ENCODE data around the gene SLC8A1.

Gene SLC8A1

DNA sequence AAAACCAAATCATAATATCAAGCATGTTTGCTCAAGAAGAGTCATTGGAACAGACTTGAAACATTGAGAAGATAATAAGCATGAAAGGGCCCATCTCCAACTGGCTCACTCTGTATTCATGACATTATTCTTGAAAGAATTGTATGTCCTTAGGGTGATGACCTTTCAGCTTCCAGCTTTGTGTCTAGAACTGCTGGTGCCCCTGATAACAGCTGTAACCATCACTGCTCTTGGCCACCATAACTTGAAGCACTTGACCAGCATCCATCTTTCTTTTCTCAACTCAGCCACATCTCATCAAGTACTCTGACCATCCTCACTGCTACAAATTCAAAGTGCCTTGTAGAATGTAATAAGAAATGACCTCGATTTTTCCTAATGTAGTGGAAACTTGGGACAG lies 289.9 kb downstream of the SLC8A1 start:
- H3K9me3 ChIP-seq (ENCODE audit: low read length), result no peaks in the 10 kb centered on the region
- H3K27ac ChIP-seq (ENCODE audit: low read depth, low read length), result no peak overlapping the region
- no peak overlapping the region for H3K9ac ChIP-seq (ENCODE audit: low read length)
- H3K36me3 ChIP-seq (ENCODE audit: insufficient read depth, low read length), result peaks cover 50% of the 10 kb centered on the region
- H3K4me1 ChIP-seq (ENCODE audit: insufficient read depth, low read length), result peaks cover 26% of the 10 kb centered on the region
- H3K4me3 ChIP-seq (ENCODE audit: low read depth in 1 of 2, low read length in 2 of 2), result no peak overlapping the region
- no peaks in the 10 kb centered on the region for H3K27me3 ChIP-seq (ENCODE audit: control insufficient read depth in 1 of 2, insufficient read depth in 2 of 2, low read length in 2 of 2)

DNA sequence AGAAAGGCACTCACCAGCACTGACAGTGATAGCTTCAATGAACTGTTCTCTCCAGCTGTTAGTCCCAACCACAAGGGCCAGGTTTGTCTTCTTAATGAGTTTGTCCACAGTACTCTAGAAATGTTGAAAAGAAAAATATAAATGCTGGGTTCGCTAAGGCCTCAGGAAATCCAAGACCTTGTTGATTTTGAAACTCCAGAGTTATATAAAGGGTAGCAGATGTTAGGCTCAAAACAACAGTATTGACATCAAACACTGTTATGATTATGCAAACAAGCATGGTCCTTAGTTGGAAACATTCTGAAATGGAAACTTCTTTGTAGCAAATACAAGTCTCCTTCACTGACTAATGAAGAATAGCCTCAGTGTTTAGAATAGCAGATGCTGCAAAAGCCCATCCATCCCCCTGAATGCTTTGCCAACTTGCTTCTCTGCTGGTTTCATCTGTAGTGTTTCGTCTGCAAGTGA lies 291.1 kb downstream of the SLC8A1 start:
- Histone ChIP-seq H3K4me1 (ENCODE audit: insufficient read depth, low read length) (peaks cover 14% of the 10 kb centered on the region), H3K27ac (ENCODE audit: low read depth, low read length) (no peak overlapping the region), H3K9me3 (ENCODE audit: low read length) (no peaks in the 10 kb centered on the region), H3K9ac (ENCODE audit: low read length) (no peak overlapping the region), H3K36me3 (ENCODE audit: insufficient read depth, low read length) (peaks cover 60% of the 10 kb centered on the region), H3K4me3 (ENCODE audit: low read depth in 1 of 2, low read length in 2 of 2) (no peak overlapping the region), H3K27me3 (ENCODE audit: control insufficient read depth in 1 of 2, insufficient read depth in 2 of 2, low read length in 2 of 2) (no peaks in the 10 kb centered on the region)

DNA sequence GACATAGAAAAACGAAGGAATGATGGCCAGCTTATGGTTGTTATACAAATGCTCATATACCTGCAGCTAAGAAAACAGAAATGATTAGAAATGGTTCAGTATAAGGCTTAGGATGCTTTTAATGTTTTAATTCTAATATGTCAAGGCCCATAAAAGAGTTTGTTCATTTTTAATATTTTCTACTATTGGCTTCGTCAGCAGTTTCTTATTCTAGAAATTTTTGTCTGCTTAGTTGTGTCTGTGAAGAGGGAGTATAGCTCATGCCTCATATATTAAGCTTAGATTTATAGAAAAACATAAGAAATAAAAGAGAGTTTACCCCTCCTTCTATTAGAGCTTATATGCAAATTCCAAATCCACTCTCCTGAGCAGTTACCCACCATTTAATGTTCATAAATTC lies 292.6 kb downstream of the SLC8A1 start:
- Histone ChIP-seq H3K4me3 (ENCODE audit: low read depth in 1 of 2, low read length in 2 of 2) (no peak overlapping the region), H3K27ac (ENCODE audit: low read depth, low read length) (no peak overlapping the region), H3K36me3 (ENCODE audit: insufficient read depth, low read length) (peaks cover 65% of the 10 kb centered on the region), H3K9ac (ENCODE audit: low read length) (no peak overlapping the region), H3K9me3 (ENCODE audit: low read length) (no peaks in the 10 kb centered on the region), H3K27me3 (ENCODE audit: control insufficient read depth in 1 of 2, insufficient read depth in 2 of 2, low read length in 2 of 2) (no peaks in the 10 kb centered on the region), H3K4me1 (ENCODE audit: insufficient read depth, low read length) (no peaks in the 10 kb centered on the region)

DNA sequence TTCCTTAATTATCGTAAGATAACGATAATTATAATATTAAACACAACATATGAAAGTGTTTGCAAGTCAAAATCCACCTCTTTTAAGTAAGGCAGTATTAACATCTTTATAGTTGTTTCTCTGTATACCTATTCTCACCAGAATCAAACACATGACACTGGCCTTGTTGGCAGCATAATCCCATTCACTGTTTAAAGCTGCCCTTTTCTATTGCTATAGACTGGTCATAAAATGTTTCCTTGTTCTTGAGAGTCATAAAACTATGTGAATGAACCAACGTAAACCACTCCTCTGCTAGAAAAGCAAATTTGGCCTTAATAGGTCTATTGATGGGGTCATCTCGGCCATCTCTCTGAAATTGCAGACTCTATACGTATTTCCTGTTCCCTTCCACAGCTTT lies 293.1 kb downstream of the SLC8A1 start:
- Histone ChIP-seq H3K9me3 (ENCODE audit: low read length) (no peaks in the 10 kb centered on the region), H3K4me1 (ENCODE audit: insufficient read depth, low read length) (no peaks in the 10 kb centered on the region), H3K36me3 (ENCODE audit: insufficient read depth, low read length) (peaks cover 65% of the 10 kb centered on the region), H3K4me3 (ENCODE audit: low read depth in 1 of 2, low read length in 2 of 2) (no peak overlapping the region), H3K27me3 (ENCODE audit: control insufficient read depth in 1 of 2, insufficient read depth in 2 of 2, low read length in 2 of 2) (no peaks in the 10 kb centered on the region), H3K9ac (ENCODE audit: low read length) (no peak overlapping the region), H3K27ac (ENCODE audit: low read depth, low read length) (no peak overlapping the region)

DNA sequence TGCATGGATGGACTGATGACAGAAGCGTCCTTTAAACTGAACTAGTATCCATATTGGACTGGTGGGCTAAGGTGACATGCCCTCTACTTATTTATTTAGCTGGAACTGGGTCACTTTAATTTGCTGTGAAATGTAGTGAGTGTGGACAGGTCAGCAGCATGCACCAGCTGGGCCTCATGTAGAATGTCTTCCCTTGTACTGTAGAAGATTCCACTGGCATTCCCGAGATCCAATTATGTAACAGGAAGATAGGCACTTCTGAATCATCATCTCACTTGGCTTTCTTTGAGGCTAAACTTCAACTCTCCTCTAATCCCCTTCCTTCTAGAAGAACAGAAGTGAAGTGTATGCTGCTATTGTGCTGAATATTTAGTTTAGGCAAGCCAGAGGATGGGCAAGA lies 296.2 kb downstream of the SLC8A1 start:
- Histone ChIP-seq H3K27ac (ENCODE audit: low read depth, low read length) (no peak overlapping the region), H3K27me3 (ENCODE audit: control insufficient read depth in 1 of 2, insufficient read depth in 2 of 2, low read length in 2 of 2) (no peaks in the 10 kb centered on the region), H3K9me3 (ENCODE audit: low read length) (no peaks in the 10 kb centered on the region), H3K36me3 (ENCODE audit: insufficient read depth, low read length) (peaks cover 41% of the 10 kb centered on the region), H3K9ac (ENCODE audit: low read length) (no peak overlapping the region), H3K4me3 (ENCODE audit: low read depth in 1 of 2, low read length in 2 of 2) (no peak overlapping the region), H3K4me1 (ENCODE audit: insufficient read depth, low read length) (no peaks in the 10 kb centered on the region)

DNA sequence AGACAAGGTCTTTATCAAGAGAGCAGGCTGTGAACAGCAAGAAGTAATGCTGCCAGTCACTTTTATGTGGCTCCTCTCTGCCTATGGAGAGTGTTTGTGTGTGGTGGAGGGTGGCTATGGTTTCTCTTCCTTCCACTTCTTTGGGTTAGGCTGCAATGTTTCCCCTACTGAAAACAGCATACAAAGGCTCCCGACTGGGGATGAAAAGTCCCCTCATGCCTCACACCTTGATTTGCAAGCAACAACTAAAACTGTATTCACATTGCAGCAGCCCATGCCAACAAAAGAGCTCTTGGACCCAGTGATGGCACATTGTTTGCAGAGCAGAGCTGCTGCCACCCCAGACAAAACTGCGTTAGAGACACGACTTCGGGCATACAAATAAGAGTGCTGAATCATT lies 301.6 kb downstream of the SLC8A1 start:
- Histone ChIP-seq H3K36me3 (ENCODE audit: insufficient read depth, low read length) (peaks cover 5% of the 10 kb centered on the region), H3K4me3 (ENCODE audit: low read depth in 1 of 2, low read length in 2 of 2) (no peak overlapping the region), H3K27me3 (ENCODE audit: control insufficient read depth in 1 of 2, insufficient read depth in 2 of 2, low read length in 2 of 2) (no peaks in the 10 kb centered on the region), H3K9me3 (ENCODE audit: low read length) (no peaks in the 10 kb centered on the region), H3K27ac (ENCODE audit: low read depth, low read length) (no peak overlapping the region), H3K4me1 (ENCODE audit: insufficient read depth, low read length) (no peaks in the 10 kb centered on the region), H3K9ac (ENCODE audit: low read length) (no peak overlapping the region)

DNA sequence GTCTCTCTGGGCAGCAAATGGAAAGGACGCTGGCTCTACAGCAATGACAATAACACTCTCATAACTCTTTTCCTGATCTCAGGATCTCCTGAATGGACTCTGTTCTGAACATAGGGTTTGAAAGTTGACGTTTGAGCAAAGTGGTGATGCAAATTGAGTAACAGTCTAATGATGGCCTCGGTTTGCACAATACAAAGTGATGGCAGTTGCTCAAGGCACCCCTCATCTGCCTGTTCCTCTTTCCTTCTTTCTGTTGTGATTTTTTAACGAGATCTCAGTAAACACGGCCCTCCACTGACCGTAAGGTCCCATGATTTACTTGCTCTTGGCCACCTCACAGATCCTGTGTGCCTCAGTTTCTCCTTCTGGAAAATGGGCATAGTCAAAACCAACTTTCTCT lies 303.6 kb downstream of the SLC8A1 start:
- no peak overlapping the region for H3K27ac ChIP-seq (ENCODE audit: low read depth, low read length)
- peaks cover 5% of the 10 kb centered on the region for H3K36me3 ChIP-seq (ENCODE audit: insufficient read depth, low read length)

DNA sequence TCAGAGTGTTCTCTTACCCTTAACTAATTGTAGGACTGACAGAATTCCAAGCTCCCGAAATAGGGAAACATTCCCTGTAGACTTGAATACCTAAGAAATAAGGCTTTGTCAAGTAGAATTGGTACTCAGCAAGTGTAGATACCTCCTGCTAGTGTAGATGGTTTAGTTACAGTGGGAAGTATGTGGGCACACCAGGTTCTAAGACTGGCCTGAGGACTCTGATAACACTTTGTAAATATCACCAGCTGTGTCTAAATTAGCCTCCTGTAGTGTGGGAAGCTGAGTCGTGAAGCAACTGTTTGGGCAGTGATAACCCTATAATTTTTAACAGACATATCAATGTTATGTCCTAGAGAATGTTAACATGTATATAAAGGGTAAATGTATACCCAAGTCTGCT lies 304.5 kb downstream of the SLC8A1 start:
- no peak overlapping the region for H3K27ac ChIP-seq (ENCODE audit: low read depth, low read length)
- no peak overlapping the region for H3K4me3 ChIP-seq (ENCODE audit: low read depth in 1 of 2, low read length in 2 of 2)
- H3K27me3 ChIP-seq (ENCODE audit: control insufficient read depth in 1 of 2, insufficient read depth in 2 of 2, low read length in 2 of 2), result no peaks in the 10 kb centered on the region
- peaks cover 5% of the 10 kb centered on the region for H3K36me3 ChIP-seq (ENCODE audit: insufficient read depth, low read length)
- no peaks in the 10 kb centered on the region for H3K9me3 ChIP-seq (ENCODE audit: low read length)
- H3K9ac ChIP-seq (ENCODE audit: low read length), result no peak overlapping the region
- no peaks in the 10 kb centered on the region for H3K4me1 ChIP-seq (ENCODE audit: insufficient read depth, low read length)

More for the DNA sequence above, 303.6 kb downstream of the SLC8A1 start:
- Histone ChIP-seq H3K4me1 (ENCODE audit: insufficient read depth, low read length) (no peaks in the 10 kb centered on the region), H3K9me3 (ENCODE audit: low read length) (no peaks in the 10 kb centered on the region), H3K9ac (ENCODE audit: low read length) (no peak overlapping the region), H3K4me3 (ENCODE audit: low read depth in 1 of 2, low read length in 2 of 2) (no peak overlapping the region), H3K27me3 (ENCODE audit: control insufficient read depth in 1 of 2, insufficient read depth in 2 of 2, low read length in 2 of 2) (no peaks in the 10 kb centered on the region)

DNA sequence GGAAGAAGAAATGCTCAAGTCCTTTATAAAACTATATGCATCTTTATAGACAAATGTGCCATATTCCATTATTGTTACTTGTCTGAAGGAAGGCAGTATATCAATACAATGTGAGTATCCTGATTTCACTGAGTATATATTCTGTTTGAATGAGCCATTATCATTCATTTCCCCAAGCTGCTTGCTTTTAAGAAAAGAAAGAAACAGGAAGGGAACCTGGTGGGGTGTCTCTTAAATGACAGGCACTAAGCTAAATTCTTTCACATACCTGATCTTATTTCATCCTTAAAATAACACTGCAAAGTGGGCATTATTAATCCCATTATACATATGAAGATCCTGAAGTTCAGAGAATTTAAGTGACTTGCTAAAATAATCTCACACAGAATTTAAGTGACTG lies 307.9 kb downstream of the SLC8A1 start:
- H3K36me3 ChIP-seq (ENCODE audit: insufficient read depth, low read length), result peaks cover 3% of the 10 kb centered on the region
- no peaks in the 10 kb centered on the region for H3K9me3 ChIP-seq (ENCODE audit: low read length)
- no peak overlapping the region for H3K4me3 ChIP-seq (ENCODE audit: low read depth in 1 of 2, low read length in 2 of 2)
- peaks cover 6% of the 10 kb centered on the region for H3K4me1 ChIP-seq (ENCODE audit: insufficient read depth, low read length)
- no peak overlapping the region for H3K9ac ChIP-seq (ENCODE audit: low read length)
- H3K27me3 ChIP-seq (ENCODE audit: control insufficient read depth in 1 of 2, insufficient read depth in 2 of 2, low read length in 2 of 2), result no peaks in the 10 kb centered on the region
- no peak overlapping the region for H3K27ac ChIP-seq (ENCODE audit: low read depth, low read length)

DNA sequence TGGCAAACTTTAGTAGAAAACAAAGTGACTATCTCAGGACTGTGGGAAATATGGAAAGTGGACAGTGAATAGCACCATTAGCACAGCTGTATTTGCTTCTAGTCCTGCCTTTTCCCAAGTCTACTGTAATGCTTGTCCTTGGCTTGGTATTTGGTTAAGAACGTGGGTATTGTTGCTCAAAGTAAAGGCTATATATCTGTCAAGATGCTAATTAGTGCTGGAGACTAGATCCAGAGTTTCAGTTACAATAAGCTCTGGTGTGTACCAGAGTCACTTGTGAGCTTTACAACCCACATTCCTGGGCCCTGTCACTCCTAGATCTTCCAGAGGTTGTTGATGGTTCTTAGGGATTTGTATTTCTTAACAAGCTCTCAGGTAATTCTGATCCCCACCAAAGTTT lies 313.6 kb downstream of the SLC8A1 start:
- Histone ChIP-seq H3K4me1 (ENCODE audit: insufficient read depth, low read length) (peaks cover 10% of the 10 kb centered on the region), H3K36me3 (ENCODE audit: insufficient read depth, low read length) (peaks cover 5% of the 10 kb centered on the region), H3K4me3 (ENCODE audit: low read depth in 1 of 2, low read length in 2 of 2) (no peak overlapping the region), H3K9me3 (ENCODE audit: low read length) (no peaks in the 10 kb centered on the region), H3K27ac (ENCODE audit: low read depth, low read length) (no peak overlapping the region), H3K27me3 (ENCODE audit: control insufficient read depth in 1 of 2, insufficient read depth in 2 of 2, low read length in 2 of 2) (no peaks in the 10 kb centered on the region), H3K9ac (ENCODE audit: low read length) (no peak overlapping the region)

DNA sequence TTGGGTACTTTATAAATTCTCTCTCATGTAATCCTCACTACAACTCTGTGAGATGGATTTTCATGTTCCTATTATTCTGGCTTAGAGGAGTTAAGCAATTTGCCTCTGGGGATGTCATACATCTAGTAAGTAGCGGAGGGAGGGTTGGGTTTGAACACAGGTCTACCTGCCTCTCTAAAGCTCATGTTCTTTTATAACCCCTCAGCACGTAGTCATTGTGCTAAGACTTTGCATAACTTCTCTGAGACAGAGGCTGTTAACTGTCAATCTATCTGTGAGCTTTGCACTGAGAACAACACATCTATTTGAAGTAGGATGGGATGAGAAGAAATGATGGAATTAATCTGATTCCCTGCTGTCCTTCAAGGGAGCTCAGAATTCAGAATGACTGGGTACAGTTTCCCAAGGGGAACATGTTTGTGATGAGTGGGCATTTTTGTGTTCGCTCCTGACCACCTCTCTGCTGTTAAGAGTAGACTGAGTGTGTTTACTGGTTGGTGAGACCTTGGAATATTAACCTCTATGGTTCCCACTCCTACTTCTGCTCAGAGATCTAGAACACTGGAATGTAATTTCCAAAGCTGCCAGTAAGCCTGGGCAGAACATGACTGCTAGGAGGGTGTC lies 320.7 kb downstream of the SLC8A1 start:
- peaks cover 37% of the 10 kb centered on the region for H3K4me1 ChIP-seq (ENCODE audit: insufficient read depth, low read length)
- no peak overlapping the region for H3K4me3 ChIP-seq (ENCODE audit: low read depth in 1 of 2, low read length in 2 of 2)
- peak overlapping the region; percentile 62 for H3K27ac ChIP-seq (ENCODE audit: low read depth, low read length)
- no peaks in the 10 kb centered on the region for H3K9me3 ChIP-seq (ENCODE audit: low read length)
- H3K9ac ChIP-seq (ENCODE audit: low read length), result no peak overlapping the region
- H3K36me3 ChIP-seq (ENCODE audit: insufficient read depth, low read length), result no peaks in the 10 kb centered on the region
- no peaks in the 10 kb centered on the region for H3K27me3 ChIP-seq (ENCODE audit: control insufficient read depth in 1 of 2, insufficient read depth in 2 of 2, low read length in 2 of 2)

DNA sequence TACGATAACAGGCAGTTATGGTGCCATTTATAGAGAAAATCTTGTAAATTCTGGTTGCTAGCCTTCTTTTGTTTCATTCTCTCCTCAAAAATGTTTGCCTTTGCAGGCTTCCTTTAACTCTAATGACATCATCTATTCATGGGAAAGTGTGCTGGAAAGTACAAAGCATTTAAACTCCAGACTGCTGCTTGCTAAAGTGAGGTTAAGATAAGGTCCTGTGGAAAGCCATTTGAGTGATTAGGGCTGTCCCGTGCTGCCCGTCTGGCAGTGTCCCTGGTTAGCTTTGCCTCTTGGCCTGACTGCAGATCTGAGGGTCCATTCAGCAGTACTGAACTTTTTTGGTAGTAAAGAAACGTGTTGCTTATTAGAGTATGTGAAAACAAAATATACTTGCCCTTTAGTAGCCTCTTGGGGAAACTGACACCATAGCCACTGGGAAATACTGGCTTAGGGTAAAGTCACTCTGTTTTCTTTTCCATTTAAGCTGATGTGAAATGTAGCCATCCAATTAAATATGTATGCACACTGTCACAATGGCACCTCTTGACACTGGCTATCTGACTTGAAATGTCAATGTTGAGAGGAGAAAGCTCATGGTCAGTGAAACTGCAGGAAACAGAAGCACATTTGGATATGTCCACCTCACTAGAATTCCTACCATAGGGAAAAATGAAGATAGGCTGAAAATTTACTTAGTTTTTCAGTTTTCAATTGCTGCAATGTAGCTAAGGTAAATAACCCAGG lies 321.5 kb downstream of the SLC8A1 start:
- H3K27ac ChIP-seq (ENCODE audit: low read depth, low read length), result peak overlapping the region; percentile 62

More for the DNA sequence above, 321.5 kb downstream of the SLC8A1 start:
- Histone ChIP-seq H3K4me3 (ENCODE audit: low read depth in 1 of 2, low read length in 2 of 2) (no peak overlapping the region), H3K9me3 (ENCODE audit: low read length) (no peaks in the 10 kb centered on the region), H3K9ac (ENCODE audit: low read length) (no peak overlapping the region), H3K36me3 (ENCODE audit: insufficient read depth, low read length) (no peaks in the 10 kb centered on the region), H3K27me3 (ENCODE audit: control insufficient read depth in 1 of 2, insufficient read depth in 2 of 2, low read length in 2 of 2) (no peaks in the 10 kb centered on the region), H3K4me1 (ENCODE audit: insufficient read depth, low read length) (peaks cover 37% of the 10 kb centered on the region)

All from muscle layer of colon (tissue), 2 donors.